Erythroblast (primary cell): ENCODE data around the gene PPP6R2.

ENCODE experiments used
- GATA1 ChIP-seq: IDR thresholded peaks from 2 replicates; pipeline ENCODE4 v1.6.1; 2011; ENCODE audit warnings: low read depth, mild to moderate bottlenecking, control low read depth, low read length, moderate library complexity
- POLR2A ChIP-seq: IDR thresholded peaks from 2 replicates; pipeline ENCODE4 v1.6.1; 2011; ENCODE audit warnings: mild to moderate bottlenecking, low read length

- TF ChIP-seq POLR2A (no peak), GATA1 (no peak)
These were observed 139.3 kb downstream of the PPP6R2 start for GRCh38 chr22:50482107-50483074.
